K562 (cell line): ENCODE results near the gene DNAJC18. TPM values are rescaled to one million over a fixed set of nuclear protein-coding genes. Genes with fewer than 3 reads are reported as not detected.
A peak's percentile ranks its signal among the peaks of the same experiment; 100 is the strongest.

ENCODE experiments used
- ATAC-seq: fragments of 200-7000 bp; cut with Tn5 transposase; 3 replicates; pipeline ENCODE4 v1.9.1; 2020; ENCODE audit warnings: moderate library complexity
- BruUV-seq: library from RNA; stranded (reverse); fragments of 400-500 nt; replicated peaks from 2 replicates; lab custom pipeline; 2021; lab: Mats Ljungman, UMichigan
- CTCF ChIA-PET: fragments of 300-600 bp; formaldehyde crosslinking; extraction: SDS; loops from one replicate; lab custom pipeline; 2021; ENCODE audit warnings: low intra/inter-chr PET ratio; lab: Yijun Ruan, JAX
- POLR2A ChIA-PET: fragments of 300-600, 350-650 bp; sonication (Branson Sonifier 250); formaldehyde crosslinking; extraction: SDS; loops from one replicate; lab custom pipeline; 2021; ENCODE audit warnings: antibody characterized with exemption, inconsistent platforms; lab: Yijun Ruan, JAX
- DNase-seq, 4 experiments: peaks; one replicate each; pipeline versions ENCODE4 v3.0.0 to v3.0.0-alpha.2; 2011 to 2018; ENCODE audit warnings: low spot score in 3 of 4, mixed read lengths in 3 of 4; ENCODE audit errors: extremely low read depth in 1 of 4
- FAIRE-seq: peaks from 2 replicates; lab custom pipeline; 2011; peaks lifted over from hg19 to GRCh38; lab: Jason Lieb, UNC
- H2AFZ ChIP-seq: 2 replicates; pipeline ENCODE4 v1.6.0; 2011; ENCODE audit warnings: low read depth, low read length, control low read depth, inconsistent platforms
- H3K27ac ChIP-seq: fragments of 200-600 bp; 3 replicates; pipeline ENCODE4 v1.8.0; 2011; ENCODE audit warnings: low read depth, mild to moderate bottlenecking, control low read depth, inconsistent platforms, low read length, moderate library complexity, mixed read lengths; ENCODE audit errors: extremely low read depth
- H3K27me3 ChIP-seq, 2 experiments: fragments of 300-600 bp in 1 of 2; 2 replicates in 1 of 2; 3 replicates in 1 of 2; pipeline versions ENCODE4 v1.6.0 to v1.8.0; 2011; ENCODE audit warnings: inconsistent platforms in 2 of 2, low read length in 2 of 2, mild to moderate bottlenecking in 1 of 2, mixed read lengths in 1 of 2, moderate library complexity in 1 of 2; ENCODE audit not compliant: control insufficient read depth in 2 of 2, insufficient read depth in 2 of 2
- H3K36me3 ChIP-seq: fragments of 300-600 bp; 3 replicates; pipeline ENCODE4 v1.8.0; 2011; ENCODE audit warnings: mild to moderate bottlenecking, low read length, inconsistent platforms; ENCODE audit not compliant: control insufficient read depth, insufficient read depth
- H3K4me1 ChIP-seq, 2 experiments: fragments of 200-600 bp in 1 of 2; replicated peaks in 1 of 2; 2 replicates in 1 of 2; 3 replicates in 1 of 2; pipeline versions ENCODE4 v1.5.1 to v1.8.0; 2011; ENCODE audit warnings: inconsistent platforms in 2 of 2, low read length in 2 of 2, mild to moderate bottlenecking in 1 of 2, mixed read lengths in 1 of 2, moderate library complexity in 1 of 2; ENCODE audit not compliant: control insufficient read depth in 2 of 2, insufficient read depth in 2 of 2
- H3K4me2 ChIP-seq: 2 replicates; pipeline ENCODE4 v1.6.1; 2011; ENCODE audit warnings: low read length, control low read depth, inconsistent platforms, mixed read lengths; ENCODE audit not compliant: insufficient read depth
- H3K4me3 ChIP-seq: fragments of 200-600 bp; sonication (generic), shearing (Covaris generic); 2 replicates; pipeline ENCODE4 v1.5.1; 2016; ENCODE audit warnings: control low read depth, inconsistent platforms
- H3K79me2 ChIP-seq: fragments of 200-600 bp; 3 replicates; pipeline ENCODE4 v1.8.0; 2011; ENCODE audit warnings: low read length, inconsistent platforms; ENCODE audit not compliant: control insufficient read depth, insufficient read depth
- H3K9ac ChIP-seq, 2 experiments: 2 replicates each; pipeline versions ENCODE4 v1.6.0 to v1.6.1; 2011; ENCODE audit warnings: low read depth in 2 of 2, low read length in 2 of 2, control low read depth in 1 of 2, inconsistent platforms in 1 of 2, mild to moderate bottlenecking in 1 of 2, mixed read lengths in 1 of 2; ENCODE audit not compliant: insufficient read depth in 1 of 2
- H3K9me1 ChIP-seq: one replicate; pipeline ENCODE4 v1.6.0; 2011; ENCODE audit warnings: inconsistent platforms, mild to moderate bottlenecking, low read length, moderate library complexity; ENCODE audit not compliant: control insufficient read depth, insufficient read depth
- H3K9me3 ChIP-seq: replicated peaks from 2 replicates; pipeline ENCODE4 v1.5.1; 2011; ENCODE audit warnings: low read depth, low read length, inconsistent platforms; ENCODE audit not compliant: control insufficient read depth, insufficient read depth
- H4K20me1 ChIP-seq: replicated peaks from 2 replicates; pipeline ENCODE4 v1.6.1; 2011; ENCODE audit warnings: low read length, inconsistent platforms, mixed read lengths; ENCODE audit not compliant: control insufficient read depth, insufficient read depth
- BACH1 ChIP-seq: fragments of 200-800 bp; sonication (Bioruptor generic); IDR thresholded peaks from 2 replicates; pipeline ENCODE4 v1.6.1; 2016; ENCODE audit warnings: missing genetic modification characterization, missing compliant biosample characterization
- C11orf30 ChIP-seq: fragments of 450-650 bp; IDR thresholded peaks from 2 replicates; pipeline ENCODE4 v1.6.1; 2016; ENCODE audit warnings: low read depth, mild to moderate bottlenecking
- DIDO1 ChIP-seq: fragments of 450-650 bp; IDR thresholded peaks from 2 replicates; pipeline ENCODE4 v1.6.1; 2016; ENCODE audit warnings: low read depth, missing biosample characterization, missing genetic modification characterization
- DNMT1 ChIP-seq: fragments of 450-650 bp; IDR thresholded peaks from 2 replicates; pipeline ENCODE4 v1.6.1; 2016; ENCODE audit warnings: antibody characterized with exemption, mild to moderate bottlenecking
- MXD1 ChIP-seq: fragments of 250-450 bp; sonication (Bioruptor Pico); IDR thresholded peaks from 2 replicates; pipeline ENCODE4 v1.8.0; 2021; ENCODE audit warnings: borderline replicate concordance, mild to moderate bottlenecking, moderate library complexity; ENCODE audit not compliant: poor library complexity, severe bottlenecking
- POLR3A ChIP-seq: IDR thresholded peaks from 2 replicates; pipeline ENCODE4 v1.6.1; 2011; ENCODE audit warnings: borderline replicate concordance, mild to moderate bottlenecking, moderate library complexity; ENCODE audit not compliant: insufficient read length, insufficient read depth; ENCODE audit errors: extremely low read depth
- POLR3G ChIP-seq: IDR thresholded peaks from 2 replicates; pipeline ENCODE4 v1.6.1; 2011; ENCODE audit not compliant: insufficient read length, insufficient replicate concordance; ENCODE audit errors: extremely low read depth
- RFX7 ChIP-seq: fragments of 250-450 bp; sonication (Bioruptor Pico); IDR thresholded peaks from 2 replicates; pipeline ENCODE4 v1.5.1; 2021; ENCODE audit warnings: mild to moderate bottlenecking
- RNF2 ChIP-seq: sonication (generic); IDR thresholded peaks from 2 replicates; pipeline ENCODE4 v1.6.1; 2016
- TBL1XR1 ChIP-seq, 2 experiments: IDR thresholded peaks; 2 replicates each; pipeline ENCODE4 v1.6.1; 2012; ENCODE audit warnings: improper control_type of control experiment in 2 of 2, low read length in 2 of 2, mild to moderate bottlenecking in 1 of 2
- VEZF1 ChIP-seq: fragments of 200-800 bp; sonication (Bioruptor generic); IDR thresholded peaks from 2 replicates; pipeline ENCODE4 v1.6.1; 2017; ENCODE audit warnings: missing genetic modification characterization, missing compliant biosample characterization
- ZBTB33 ChIP-seq: sonication (generic); formaldehyde crosslinking; IDR thresholded peaks from 2 replicates; pipeline ENCODE4 v1.8.1; 2023; ENCODE audit warnings: mild to moderate bottlenecking, missing genetic modification reagents
- ZNF224 ChIP-seq: sonication (generic); formaldehyde crosslinking; IDR thresholded peaks from 2 replicates; pipeline ENCODE4 v1.8.0; 2022; ENCODE audit warnings: mild to moderate bottlenecking, missing genetic modification reagents
- ZNF449 ChIP-seq: fragments of 250-450 bp; sonication (Bioruptor Pico); IDR thresholded peaks from 2 replicates; pipeline ENCODE4 v1.8.0; 2022; ENCODE audit warnings: moderate library complexity, mild to moderate bottlenecking, inconsistent platforms
- WGBS: fragments of 100-300 bp; shearing (Covaris generic); methylation state at CpG from one replicate; pipeline ENCODE4 v1.1.6; 2016; ENCODE audit warnings: low coverage, mixed read lengths; ENCODE audit not compliant: insufficient coverage; ENCODE audit errors: missing lambda C conversion rate; 5-methylcytosine and 5-hydroxymethylcytosine counted together
- in situ Hi-C: fragments of 300-500 bp; cut with MboI; formaldehyde crosslinking; loops from 4 replicates; pipeline ENCODE4 v1.15.0; 2018; ENCODE audit warnings: inconsistent platforms, mixed read lengths
- intact Hi-C: fragments of 100-400 bp; cut with micrococcal nuclease; formaldehyde crosslinking; loops from 2 replicates; pipeline ENCODE4 v1.14.2; 2022
- polyA plus RNA-seq, 8 experiments: library from polyadenylated mRNA; depleted of rRNA in 4 of 8; stranded (reverse) in 5 of 8; unstranded in 3 of 8; fragments of >200 nt; fragmentation: Nextera tagmentation in 2 of 8; fragmentation: Illumina TruSeq in 1 of 8; extraction: Ambion mirVana in 2 of 8; extraction: Trizol in 1 of 8; gene quantifications; 2 replicates each; pipeline versions ENCODE4 v1.2.1 to v1.2.3, GENCODE V29; 2011 to 2014; ENCODE audit warnings: inconsistent platforms in 1 of 8, missing spikeins in 1 of 8
- total RNA-seq, 7 experiments: library from RNA; depleted of rRNA in 6 of 7; stranded (reverse); fragments of >200 nt in 6 of 7; fragmentation: Illumina TruSeq in 2 of 7; extraction: Trizol in 2 of 7; gene quantifications; 2 replicates each; pipeline versions ENCODE4 v1.2.1 to v1.2.3, GENCODE V29; 2011 to 2021; ENCODE audit warnings: low replicate concordance in 1 of 7

DNAJC18 gene
- total and polyA plus RNA-seq, 9 of the 15 experiments (the other 6 are each of a cell fraction or from before 2014, with no cell fraction given) = 1.5 to 13.3 (median 7.5) TPM

- Histone ChIP-seq H3K4me2 (peak overlapping the region; percentile 63), H3K9me1 (no peaks in the 10 kb centered on the region), H3K4me3 (peak overlapping the region; percentile 24), H3K4me1 (peaks cover 26 to 60% of the 10 kb centered on the region in 2 experiments; a peak in 4 of 5 replicates), H3K79me2 (no peaks in the 10 kb centered on the region), H3K36me3 (no peaks in the 10 kb centered on the region), H3K27ac (peak overlapping the region; percentile 21; the same call in 2 of the 3 replicates), H3K9me3 (no peaks in the 10 kb centered on the region; the same call in 1 of the 2 replicates), H4K20me1 (no peaks in the 10 kb centered on the region), H3K9ac (peak overlapping the region; percentile 51 to 91), H2AFZ (peak overlapping the region; percentile 78), H3K27me3 (no peaks in the 10 kb centered on the region)
- BruUV-seq = TSS peak; percentile 92
- ATAC-seq (peak; percentile 88), DNase-seq (peak; percentile 66 to 80 (median 72)), FAIRE-seq (peak; percentile 85)
- intact Hi-C loops (loop anchor here (1.0 to 2.0 kb wide), 2 partner anchors 17 to 37 kb away; no protein-coding TSS in a partner anchor), in situ Hi-C loops (no loop called here)
- ChIA-PET POLR2A (interaction anchor here (0.5 to 1.6 kb wide), 8 partner anchors 10 to 265 kb away, joined by 3 to 5 read pairs (median 3); no protein-coding TSS in a partner anchor), CTCF (interaction anchor here (0.6 to 0.9 kb wide), 4 partner anchors 119 to 584 kb away, joined by 3 to 4 read pairs (median 3); no protein-coding TSS in a partner anchor)
- 16% methylated on average over 8 of the region's 8 CpGs for WGBS
- TF ChIP-seq RNF2 (no peak), MXD1 (no peak), ZNF449 (CRISPR knock-in tag) (no peak), ZBTB33 (CRISPR knock-in tag) (0 out of 2 replicates have a peak, but pooled peaks have one; percentile 20), VEZF1 (CRISPR knock-in tag) (no peak), TBL1XR1 (IDR thresholded peaks at IDR 0.05; ENCODE audit: low read length in 2 of 2) (0 out of 4 replicates have a peak, but pooled peaks of 1 of the 2 experiments have one; percentile 18), DIDO1 (tag) (peak; percentile 60), ZNF224 (CRISPR knock-in tag) (no peak), C11orf30 (no peak), POLR3G (no peak), DNMT1 (no peak), POLR3A (no peak), RFX7 (CRISPR knock-in tag) (no peak), BACH1 (tag) (peak; percentile 44; the same call in 1 of the 2 replicates)
Observed at GRCh38 chr5:139385061-139386049, 54.0 kb downstream of the DNAJC18 start.
